HG02852 (cell line): Measurements from ENCODE around the gene RBFOX2.
"Not testable (repeated sequence)": the region's sequence is repeated elsewhere in the genome, so short reads cannot be mapped to it uniquely, and the experiment has no call there.

Source experiments
- ATAC-seq: cut with Tn5 transposase; IDR thresholded peaks from one replicate; pipeline ENCODE4 v1.9.1; 2021; ENCODE audit warnings: mild to moderate bottlenecking, moderate library complexity; ENCODE audit not compliant: unreplicated experiment

Gene RBFOX2

DNA sequence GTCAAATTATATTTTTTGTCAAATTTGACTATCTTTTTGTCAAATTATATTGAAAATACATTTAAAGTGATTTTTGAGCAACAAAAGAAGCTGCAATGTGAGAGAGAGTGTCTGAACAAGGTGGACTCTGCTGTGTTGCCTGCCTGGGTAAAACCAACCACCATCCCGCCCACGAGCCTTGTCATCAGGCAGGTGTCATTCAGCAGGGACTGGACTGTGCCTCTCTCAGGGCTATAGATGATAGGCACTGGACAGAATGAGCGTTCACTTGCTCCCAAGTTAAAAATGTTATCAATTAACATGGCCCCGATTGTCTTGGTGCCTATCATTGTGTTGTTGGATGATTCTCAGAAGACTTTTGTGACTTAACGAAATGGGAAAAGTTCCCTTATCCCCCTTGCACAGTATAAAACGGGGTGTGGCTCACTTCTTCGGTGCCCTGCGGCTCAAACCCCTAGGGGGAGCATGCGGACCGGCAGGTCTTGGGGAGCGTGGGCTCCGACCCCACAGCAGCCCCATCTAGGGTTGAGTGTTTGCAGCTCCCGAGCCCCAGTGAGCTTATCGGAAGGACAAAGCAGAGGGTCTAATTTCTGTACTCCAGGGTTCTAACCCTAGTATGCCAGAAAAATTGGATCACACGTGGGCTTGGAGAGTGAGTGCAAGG, 309.3 kb downstream of the RBFOX2 start:
- ATAC-seq = no peak

- no peak for ATAC-seq
These were observed 311.1 kb downstream of the RBFOX2 start, which contains the start of gene APOL5 for GRCh38 chr22:35717572-35717971. Gene APOL5, plus strand, starts transcription at chr22:35717872. Its CDS starts 0 bp downstream, at chr22:35717872.

DNA sequence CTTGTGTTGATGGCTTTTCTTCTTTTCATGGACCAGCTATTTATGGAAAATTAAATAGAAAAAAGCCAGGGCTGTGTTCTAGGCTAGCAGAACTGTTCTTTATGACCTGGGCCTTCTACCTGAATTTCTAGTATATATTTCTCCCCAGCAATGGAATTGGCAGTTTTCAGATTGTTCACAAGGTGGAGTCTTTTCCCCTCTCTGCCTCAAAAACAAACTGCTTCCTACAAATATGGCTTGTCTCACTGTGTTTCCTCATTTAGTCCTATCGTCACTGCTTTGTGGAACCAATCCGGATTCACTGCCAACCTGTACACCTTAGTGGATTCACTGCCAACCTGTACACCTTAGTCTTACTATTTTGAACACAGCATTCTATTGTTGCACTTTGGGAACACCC, 316.0 kb downstream of the RBFOX2 start:
- no peak for ATAC-seq

GRCh38 chr22:35711336-35711735, 317.3 kb downstream of the RBFOX2 start:
- no peak for ATAC-seq

DNA sequence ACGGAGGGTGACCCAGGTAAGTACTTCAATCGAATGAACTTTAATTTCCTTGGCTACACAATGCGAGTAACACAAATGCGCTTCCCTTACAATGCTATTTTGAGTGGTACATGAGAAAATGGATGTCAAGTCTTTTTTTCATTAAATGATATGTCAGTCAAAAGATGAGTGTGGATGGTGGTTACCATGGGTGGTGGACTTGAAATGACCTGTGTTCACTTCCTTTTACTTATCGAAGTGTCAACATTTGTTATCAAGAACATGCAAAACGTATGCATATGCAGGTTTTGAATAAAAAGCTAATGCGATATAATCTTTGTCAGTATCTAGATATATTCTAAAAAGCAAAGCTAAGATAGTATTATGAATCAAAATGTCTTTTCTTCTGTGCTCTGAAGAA, 319.7 kb downstream of the RBFOX2 start:
- no peak for ATAC-seq

DNA sequence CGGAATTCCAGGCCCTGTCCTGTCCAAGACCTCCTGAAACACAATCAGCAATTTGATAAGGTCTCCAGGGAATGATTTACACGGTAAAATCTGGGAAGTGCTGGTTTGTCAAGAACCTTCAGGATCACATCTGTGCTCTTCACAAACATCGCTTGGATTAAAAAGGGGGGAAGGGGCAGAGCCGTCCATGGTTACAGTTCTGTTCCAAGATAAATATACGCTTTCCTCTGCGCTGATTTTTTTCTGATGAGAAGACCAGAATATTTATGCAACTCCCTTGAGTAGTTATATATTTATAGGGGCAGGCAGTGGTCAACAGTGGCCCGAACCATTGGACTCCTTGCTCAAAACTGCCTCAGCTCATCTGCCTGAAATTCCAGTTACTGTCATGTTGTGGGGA, 320.2 kb downstream of the RBFOX2 start:
- no peak for ATAC-seq

GRCh38 chr22:35705141-35705540, 323.5 kb downstream of the RBFOX2 start:
- ATAC-seq = no peak

GRCh38 chr22:35703861-35704584, 324.6 kb downstream of the RBFOX2 start:
- ATAC-seq = no peak

DNA sequence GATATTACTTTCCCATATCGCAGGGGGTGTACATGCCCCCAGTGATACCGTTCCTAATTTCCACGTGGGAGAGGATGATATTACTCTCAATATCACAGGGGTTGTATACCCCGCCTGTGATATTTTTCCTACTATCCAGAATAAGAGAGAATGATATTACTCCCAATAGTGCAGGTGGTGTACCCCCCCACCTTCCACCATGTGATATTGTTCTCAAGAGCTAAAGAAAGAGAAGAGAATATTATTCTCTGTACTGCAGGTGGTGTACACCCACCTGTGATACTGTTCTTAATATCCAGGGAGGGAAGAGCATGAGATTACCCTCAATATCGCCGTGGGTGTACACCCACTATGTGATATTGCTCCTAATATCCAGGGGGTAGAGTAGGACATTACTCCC, 328.8 kb downstream of the RBFOX2 start:
- not testable (repeated sequence) for ATAC-seq

- no peak for ATAC-seq
These were observed 331.5 kb downstream of the RBFOX2 start for GRCh38 chr22:35697142-35697541.

- ATAC-seq = no peak
These were observed 333.4 kb downstream of the RBFOX2 start for GRCh38 chr22:35695202-35695601.

DNA sequence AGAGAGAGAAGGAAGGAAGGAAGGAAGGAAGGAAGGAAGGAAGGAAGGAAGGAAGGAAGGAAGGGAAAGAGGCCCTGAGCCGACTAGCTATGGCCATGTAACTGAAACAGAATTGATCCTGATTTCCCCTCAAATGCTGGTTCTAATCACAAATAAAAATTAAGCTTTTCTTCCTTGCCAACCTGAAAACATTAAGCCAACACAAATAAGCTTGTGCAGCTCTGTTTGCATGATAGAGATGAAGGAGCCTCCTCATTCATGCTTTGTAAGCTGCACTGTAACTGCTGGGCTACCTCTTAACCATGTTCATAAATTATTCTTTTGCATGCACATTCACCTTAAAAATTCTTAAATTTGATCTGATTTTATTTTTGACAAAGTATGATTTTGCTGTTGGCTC, 338.6 kb downstream of the RBFOX2 start:
- ATAC-seq = no peak

DNA sequence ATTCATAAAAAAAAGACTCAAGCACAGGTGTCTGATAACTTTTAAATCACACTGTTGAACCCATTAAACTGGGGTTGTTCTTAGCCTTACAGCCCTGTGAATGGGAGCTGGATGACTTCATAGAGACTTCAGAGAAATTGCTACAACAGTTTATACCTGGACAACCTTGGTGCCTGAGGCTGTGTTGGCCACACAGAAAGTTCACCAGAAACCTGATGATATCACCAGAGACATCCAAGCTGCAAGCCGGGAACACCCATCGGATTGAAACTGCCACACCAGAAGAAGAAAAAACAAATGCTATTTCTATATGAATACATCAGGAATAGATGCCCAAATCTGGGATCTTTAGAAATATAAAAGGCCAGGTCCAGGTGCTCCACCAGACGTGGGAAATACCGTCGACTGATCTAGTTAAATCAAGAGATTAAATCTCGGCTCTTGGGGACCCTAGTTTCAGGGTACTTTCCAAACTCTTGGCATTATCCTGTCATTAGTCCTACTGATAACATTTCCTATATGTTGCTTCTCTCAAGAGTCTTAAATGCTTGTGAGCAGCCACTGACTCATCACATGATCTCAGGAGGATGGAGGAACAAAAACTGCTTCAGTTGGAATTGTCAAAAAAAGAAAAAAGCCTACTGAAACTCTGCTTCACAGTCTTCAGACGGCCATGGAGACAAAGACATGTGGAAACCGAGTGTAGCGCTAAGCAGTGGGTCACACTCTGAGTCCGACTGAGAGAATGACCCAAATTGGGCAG, 339.5 kb downstream of the RBFOX2 start:
- no peak for ATAC-seq
